Liver (tissue), 9 donors: ENCODE measurements around the gene EPB41L4B. TPM values are rescaled to one million over a fixed set of nuclear protein-coding genes. Genes with fewer than 3 reads are reported as not detected.

Source experiments
- DNase-seq: peaks from one replicate; pipeline ENCODE4 v3.0.0-alpha.2; 2017; ENCODE audit warnings: low spot score
- H3K27ac ChIP-seq, 2 donors: one replicate each; pipeline ENCODE4 v1.7.0; 2013; ENCODE audit warnings: inconsistent platforms in 2 of 2, low read length in 2 of 2, control low read depth in 1 of 2, low read depth in 1 of 2, mild to moderate bottlenecking in 1 of 2
- H3K27me3 ChIP-seq, 4 donors: one replicate each; pipeline versions ENCODE4 v1.6.1 to v1.7.0; 2013; ENCODE audit warnings: low read length in 3 of 4, inconsistent platforms in 1 of 4, mild to moderate bottlenecking in 1 of 4, moderate library complexity in 1 of 4; ENCODE audit not compliant: control insufficient read depth in 4 of 4, insufficient read depth in 4 of 4
- H3K36me3 ChIP-seq, 4 donors: one replicate each; pipeline versions ENCODE4 v1.6.1 to v1.7.0; 2013; ENCODE audit warnings: low read length in 3 of 4, mild to moderate bottlenecking in 3 of 4, low read depth in 1 of 4, moderate library complexity in 1 of 4; ENCODE audit not compliant: control insufficient read depth in 4 of 4, insufficient read depth in 3 of 4
- H3K4me1 ChIP-seq, 4 donors: one replicate each; pipeline versions ENCODE4 v1.6.1 to v1.7.0; 2013; ENCODE audit warnings: low read length in 3 of 4, mild to moderate bottlenecking in 3 of 4, moderate library complexity in 1 of 4; ENCODE audit not compliant: control insufficient read depth in 4 of 4, insufficient read depth in 4 of 4
- H3K4me3 ChIP-seq, 3 donors: one replicate each; pipeline versions ENCODE4 v1.6.1 to v1.7.0; 2013; ENCODE audit warnings: low read length in 3 of 3, control low read depth in 1 of 3, low read depth in 1 of 3, mild to moderate bottlenecking in 1 of 3
- H3K9ac ChIP-seq, 2 donors: one replicate each; pipeline ENCODE4 v1.7.0; 2013; ENCODE audit warnings: low read length in 2 of 2, mild to moderate bottlenecking in 2 of 2, moderate library complexity in 2 of 2, control low read depth in 1 of 2, low read depth in 1 of 2
- H3K9me3 ChIP-seq, 4 donors: one replicate each; pipeline versions ENCODE4 v1.6.1 to v1.7.0; 2013; ENCODE audit warnings: low read length in 3 of 4; ENCODE audit not compliant: control insufficient read depth in 4 of 4
- ATF3 ChIP-seq: IDR thresholded peaks from 2 replicates; pipeline ENCODE4 v1.6.1; 2016; ENCODE audit warnings: antibody characterized with exemption
- CTCF ChIP-seq: fragments of 150-350 bp; IDR thresholded peaks from 2 replicates; pipeline ENCODE4 v1.5.1; 2017; ENCODE audit warnings: improper control_type of control experiment, low read depth, low read length; ENCODE audit not compliant: missing input control
- EGR1 ChIP-seq, 2 donors: IDR thresholded peaks; 2 replicates each; pipeline ENCODE4 v1.6.1; 2016 to 2018; ENCODE audit warnings: antibody characterized with exemption in 2 of 2, low read depth in 2 of 2
- FOXA1 ChIP-seq: IDR thresholded peaks from 2 replicates; pipeline ENCODE4 v1.6.1; 2016; ENCODE audit warnings: antibody characterized with exemption
- FOXA2 ChIP-seq: IDR thresholded peaks from 2 replicates; pipeline ENCODE4 v1.6.1; 2016; ENCODE audit warnings: antibody characterized with exemption
- GABPA ChIP-seq, 2 donors: IDR thresholded peaks in 1 of 2; conservative IDR thresholded peaks in 1 of 2; 2 replicates each; pipeline ENCODE4 v1.6.1; 2016; ENCODE audit warnings: antibody characterized with exemption in 2 of 2, mild to moderate bottlenecking in 1 of 2, moderate library complexity in 1 of 2
- HNF4A ChIP-seq, 2 donors: conservative IDR thresholded peaks; 2 replicates each; pipeline ENCODE4 v1.6.1; 2016; ENCODE audit warnings: antibody characterized with exemption in 2 of 2, mild to moderate bottlenecking in 2 of 2
- HNF4G ChIP-seq: IDR thresholded peaks from 2 replicates; pipeline ENCODE4 v1.6.1; 2016; ENCODE audit warnings: antibody characterized with exemption
- JUND ChIP-seq, 2 donors: IDR thresholded peaks; 2 replicates each; pipeline ENCODE4 v1.6.1; 2016; ENCODE audit warnings: antibody characterized with exemption in 2 of 2
- MAX ChIP-seq: IDR thresholded peaks from 2 replicates; pipeline ENCODE4 v1.6.1; 2016; ENCODE audit warnings: antibody characterized with exemption
- NR2F2 ChIP-seq: IDR thresholded peaks from 2 replicates; pipeline ENCODE4 v1.6.1; 2016; ENCODE audit warnings: antibody characterized with exemption
- RAD21 ChIP-seq, 2 donors: IDR thresholded peaks; 2 replicates each; pipeline ENCODE4 v1.6.1; 2016; ENCODE audit warnings: antibody characterized with exemption in 2 of 2, mild to moderate bottlenecking in 2 of 2
- REST ChIP-seq: IDR thresholded peaks from 2 replicates; pipeline ENCODE4 v1.6.1; 2016; ENCODE audit warnings: antibody characterized with exemption, mild to moderate bottlenecking
- RXRA ChIP-seq, 2 donors: IDR thresholded peaks; 2 replicates each; pipeline ENCODE4 v1.6.1; 2017 to 2018; ENCODE audit warnings: antibody characterized with exemption in 2 of 2, mild to moderate bottlenecking in 1 of 2
- SP1 ChIP-seq: IDR thresholded peaks from 2 replicates; pipeline ENCODE4 v1.6.1; 2018; ENCODE audit warnings: antibody characterized with exemption, mild to moderate bottlenecking
- TAF1 ChIP-seq: conservative IDR thresholded peaks from 2 replicates; pipeline ENCODE4 v1.6.1; 2016; ENCODE audit warnings: antibody characterized with exemption, mild to moderate bottlenecking
- YY1 ChIP-seq: IDR thresholded peaks from 2 replicates; pipeline ENCODE4 v1.6.1; 2016; ENCODE audit warnings: antibody characterized with exemption, mild to moderate bottlenecking
- ZBTB33 ChIP-seq: IDR thresholded peaks from 2 replicates; pipeline ENCODE4 v1.6.1; 2016; ENCODE audit warnings: antibody characterized with exemption
- WGBS: extraction: QIAGEN DNeasy Blood & Tissue Kit; methylation state at CpG from one replicate; pipeline ENCODE4 v1.1.7; 2013; 5-methylcytosine and 5-hydroxymethylcytosine counted together
- polyA plus RNA-seq, 2 donors: library from polyadenylated mRNA; stranded (reverse) in 1 of 2; unstranded in 1 of 2; fragments of 200-250 nt in 1 of 2; fragments of >200 nt in 1 of 2; fragmentation: Nextera tagmentation in 1 of 2; extraction: Ambion mirVana in 1 of 2; gene quantifications; one replicate each; pipeline versions ENCODE4 v1.2.1 to v1.2.3, GENCODE V29; 2013 to 2015
- total RNA-seq, 2 donors: library from RNA; depleted of rRNA; stranded (reverse); fragments of >200 nt; gene quantifications; one replicate each; pipeline ENCODE4 v1.2.3, GENCODE V29; 2014
- donor health status: healthy.
- donor health status: healthy.
- donor health status: healthy.
- donor health status: healthy.
- donor health status: healthy.

The EPB41L4B gene
- total and polyA plus RNA-seq, 4 donors, result 9.9 to 42.6 (median 23.9) TPM

GRCh38 chr9:109253637-109254284 lies 67.1 kb downstream of the EPB41L4B start:
- TF ChIP-seq FOXA1 (peak; percentile 79), ATF3 (peak; percentile 70), EGR1 (IDR thresholded peaks at IDR 0.05; ENCODE audit: low read depth in 2 of 2) (peak; percentile 73 to 91), SP1 (peak; percentile 97), RXRA (IDR thresholded peaks at IDR 0.05) (peak; percentile 98 to 99), FOXA2 (peak; percentile 64), NR2F2 (peak; percentile 86), CTCF (peak; percentile 49), YY1 (peak; percentile 80), MAX (peak; percentile 88), TAF1 (peak; percentile 16), JUND (IDR thresholded peaks at IDR 0.05) (peak; percentile 82 to 93), REST (peak; percentile 55), HNF4G (peak; percentile 76), HNF4A (conservative IDR thresholded peaks at IDR 0.05) (peak; percentile 96 to 98), ZBTB33 (peak; percentile 72), GABPA (IDR thresholded peaks at IDR 0.05 in 1 of 2, conservative IDR thresholded peaks at IDR 0.05 in 1 of 2) (no peak), RAD21 (IDR thresholded peaks at IDR 0.05) (peak; percentile 66 to 77)
- 37% methylated on average over 7 of the region's 7 CpGs for WGBS
- no peaks in the 10 kb centered on the region for H3K36me3 ChIP-seq
- no peak for DNase-seq
- H3K27ac ChIP-seq, result peak overlapping the region; percentile 93
- H3K27me3 ChIP-seq, result no peaks in the 10 kb centered on the region
- H3K4me3 ChIP-seq, result peak overlapping the region; percentile 18 to 50 (median 36)
- no peaks in the 10 kb centered on the region for H3K9me3 ChIP-seq
- peak overlapping the region in 1 of 2 donors; percentile 94 for H3K9ac ChIP-seq
- H3K4me1 ChIP-seq, result peaks cover 23 to 68% (median 62%) of the 10 kb centered on the region in 4 donors
